ENCODE measurements around the gene ANTXR2.

The ANTXR2 gene

GRCh38 chr4:80017125-80017854 lies 55.7 kb downstream of the ANTXR2 start:
- TF ChIP-seq ZBTB7A (IDR thresholded peaks at IDR 0.05; ENCODE audit: low read depth) = no peak

GRCh38 chr4:80016506-80016905 lies 56.5 kb downstream of the ANTXR2 start:
- TF ChIP-seq TEAD4 (IDR thresholded peaks at IDR 0.05) (no peak), CEBPB (IDR thresholded peaks at IDR 0.05) (no peak), TCF12 (IDR thresholded peaks at IDR 0.05; ENCODE audit: low read depth) (no peak), REST (IDR thresholded peaks at IDR 0.05; ENCODE audit: low read depth) (no peak), YY1 (IDR thresholded peaks at IDR 0.05; ENCODE audit: low read depth) (no peak), TAF1 (IDR thresholded peaks at IDR 0.05; ENCODE audit: low read depth) (no peak), FOXM1 (IDR thresholded peaks at IDR 0.05; ENCODE audit: borderline replicate concordance, low read depth) (no peak), RAD21 (IDR thresholded peaks at IDR 0.05; ENCODE audit: low read depth) (no peak), EGR1 (IDR thresholded peaks at IDR 0.05) (no peak), USF1 (IDR thresholded peaks at IDR 0.05) (no peak), ZBTB7A (IDR thresholded peaks at IDR 0.05; ENCODE audit: low read depth) (no peak), NFIC (IDR thresholded peaks at IDR 0.05) (no peak), MAX (IDR thresholded peaks at IDR 0.05) (no peak), EP300 (IDR thresholded peaks at IDR 0.05; ENCODE audit: borderline replicate concordance) (no peak), CREB1 (IDR thresholded peaks at IDR 0.05; ENCODE audit: low read depth) (no peak)

- TF ChIP-seq REST (IDR thresholded peaks at IDR 0.05; ENCODE audit: low read depth) = no peak
- TF ChIP-seq TEAD4 (IDR thresholded peaks at IDR 0.05) = no peak
- no peak for TF ChIP-seq TCF12 (IDR thresholded peaks at IDR 0.05; ENCODE audit: low read depth)
- TF ChIP-seq TAF1 (IDR thresholded peaks at IDR 0.05; ENCODE audit: low read depth) = no peak
- TF ChIP-seq NFIC (IDR thresholded peaks at IDR 0.05) = no peak
- no peak for TF ChIP-seq EGR1 (IDR thresholded peaks at IDR 0.05)
- no peak for TF ChIP-seq CEBPB (IDR thresholded peaks at IDR 0.05)
- no peak for TF ChIP-seq ZBTB7A (IDR thresholded peaks at IDR 0.05; ENCODE audit: low read depth)
- no peak for TF ChIP-seq EP300 (IDR thresholded peaks at IDR 0.05; ENCODE audit: borderline replicate concordance)
- TF ChIP-seq CREB1 (IDR thresholded peaks at IDR 0.05; ENCODE audit: low read depth) = no peak
- TF ChIP-seq YY1 (IDR thresholded peaks at IDR 0.05; ENCODE audit: low read depth) = no peak
- no peak for TF ChIP-seq RAD21 (IDR thresholded peaks at IDR 0.05; ENCODE audit: low read depth)
- TF ChIP-seq USF1 (IDR thresholded peaks at IDR 0.05) = no peak
- no peak for TF ChIP-seq FOXM1 (IDR thresholded peaks at IDR 0.05; ENCODE audit: borderline replicate concordance, low read depth)
- TF ChIP-seq MAX (IDR thresholded peaks at IDR 0.05) = no peak
These were observed 57.4 kb downstream of the ANTXR2 start for GRCh38 chr4:80015407-80016189.

GRCh38 chr4:80014531-80014930 lies 58.5 kb downstream of the ANTXR2 start:
- TF ChIP-seq CREB1 (IDR thresholded peaks at IDR 0.05; ENCODE audit: low read depth) = no peak
- TF ChIP-seq USF1 (IDR thresholded peaks at IDR 0.05) = no peak
- TF ChIP-seq RAD21 (IDR thresholded peaks at IDR 0.05; ENCODE audit: low read depth) = no peak
- TF ChIP-seq YY1 (IDR thresholded peaks at IDR 0.05; ENCODE audit: low read depth) = no peak
- no peak for TF ChIP-seq EP300 (IDR thresholded peaks at IDR 0.05; ENCODE audit: borderline replicate concordance)
- TF ChIP-seq FOXM1 (IDR thresholded peaks at IDR 0.05; ENCODE audit: borderline replicate concordance, low read depth) = no peak
- no peak for TF ChIP-seq TCF12 (IDR thresholded peaks at IDR 0.05; ENCODE audit: low read depth)

GRCh38 chr4:80012291-80012690 lies 60.7 kb downstream of the ANTXR2 start:
- TF ChIP-seq RAD21 (IDR thresholded peaks at IDR 0.05; ENCODE audit: low read depth) (no peak), ZBTB7A (IDR thresholded peaks at IDR 0.05; ENCODE audit: low read depth) (no peak), YY1 (IDR thresholded peaks at IDR 0.05; ENCODE audit: low read depth) (no peak), NFIC (IDR thresholded peaks at IDR 0.05) (no peak), EGR1 (IDR thresholded peaks at IDR 0.05) (no peak), CEBPB (IDR thresholded peaks at IDR 0.05) (no peak), MAX (IDR thresholded peaks at IDR 0.05) (no peak), EP300 (IDR thresholded peaks at IDR 0.05; ENCODE audit: borderline replicate concordance) (no peak), REST (IDR thresholded peaks at IDR 0.05; ENCODE audit: low read depth) (no peak), FOXM1 (IDR thresholded peaks at IDR 0.05; ENCODE audit: borderline replicate concordance, low read depth) (no peak), CREB1 (IDR thresholded peaks at IDR 0.05; ENCODE audit: low read depth) (no peak)

Data from Ishikawa (cell line).